ENCODE results near the gene STIL. TPM values are rescaled to one million over a fixed set of nuclear protein-coding genes. Genes with fewer than 3 reads are reported as not detected.
"Not testable (repeated sequence)": the region's sequence is repeated elsewhere in the genome, so short reads cannot be mapped to it uniquely, and the experiment has no call there.

Gene STIL
- polyA plus RNA-seq, 6 donors from 2014 or later: 0.12 to 1.2 (median 0.85) TPM; not detected in 1

DNA sequence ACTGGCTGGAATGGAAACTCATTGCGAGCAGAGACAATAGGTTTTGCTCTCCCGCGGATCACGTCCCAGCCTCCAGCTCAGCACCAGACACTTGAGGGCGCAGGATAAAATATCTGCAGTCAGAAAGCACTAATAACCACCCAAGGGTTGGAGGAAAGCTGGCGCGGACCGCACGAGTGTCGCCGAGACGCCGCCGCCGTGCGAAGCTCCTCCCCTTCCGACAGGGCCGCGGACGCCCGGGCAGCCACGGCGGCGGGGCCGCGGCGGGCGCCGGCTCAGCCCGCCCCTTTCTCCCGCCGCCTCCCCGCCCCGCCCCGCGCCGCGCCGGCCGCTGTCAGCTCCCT is 19.6 kb upstream of the STIL start, which contains the start of gene CMPK1:
Gene CMPK1, plus strand, starts transcription at position 213 of the 344 bp plus-strand sequence. CDS start 156 bp downstream, outside the sequence.
- Mint-ChIP-seq H3K4me1 (peaks cover 20 to 27% (median 21%) of the 10 kb centered on the region in 3 donors), H3K4me3 (peak within 1 kb of the TSS in 4 of 8 donors; percentile 90 to 98 (median 94)), H3K27me3 (no peaks in the 10 kb centered on the region), H3K36me3 (no peaks in the 10 kb centered on the region), H3K9me3 (no peaks in the 10 kb centered on the region), H3K27ac (peak within 1 kb of the TSS in 5 of 6 donors; percentile 54 to 96 (median 91))
- ATAC-seq (ENCODE audit: low read depth in 2 of 2) (peak; percentile 72 to 73), DNase-seq (peak; percentile 71)

DNA sequence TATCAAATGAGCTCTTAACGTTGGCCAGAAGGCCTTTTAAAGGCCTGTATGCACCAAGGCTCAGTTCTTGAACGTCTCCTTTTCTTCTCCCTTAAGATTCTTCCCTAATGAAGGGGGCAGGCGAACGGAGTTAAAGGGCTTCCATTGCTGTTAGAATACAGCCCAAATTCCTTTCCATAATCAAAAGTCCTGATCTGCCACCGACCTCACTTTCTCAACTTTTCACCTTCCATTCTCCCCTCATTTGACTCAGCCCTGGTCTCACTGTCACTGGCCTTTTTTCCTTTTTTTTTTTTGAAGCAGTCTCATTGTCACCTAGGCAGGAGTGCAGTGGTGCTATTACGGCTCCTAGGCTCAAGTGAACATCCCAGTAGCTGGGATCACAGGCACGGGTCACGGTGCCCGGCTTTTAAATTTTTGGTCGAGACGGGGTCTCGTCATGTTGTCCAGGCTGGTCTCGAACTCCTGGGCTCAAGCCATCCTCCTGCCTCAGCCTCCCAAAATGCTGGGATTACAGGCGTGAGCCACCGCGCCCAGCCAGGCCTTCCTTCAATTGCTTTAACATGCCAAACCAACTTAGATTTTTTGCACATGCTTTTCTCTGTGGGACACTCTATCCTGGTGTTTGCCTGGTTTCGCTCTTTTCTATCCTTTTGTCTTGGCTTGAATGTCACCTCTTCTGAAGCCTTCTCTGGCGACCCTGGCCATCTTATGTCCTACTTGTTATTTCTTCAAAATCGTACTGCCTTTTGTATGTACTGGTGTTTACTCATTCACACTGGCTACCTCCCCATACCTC is 19.0 kb upstream of the STIL start:
- no peaks in the 10 kb centered on the region for H3K27me3 Mint-ChIP-seq
- H3K27ac Mint-ChIP-seq: no peak overlapping the region
- ATAC-seq (ENCODE audit: low read depth in 2 of 2): no peak
- DNase-seq: no peak
- H3K4me3 Mint-ChIP-seq: no peak overlapping the region
- peaks cover 14 to 22% (median 20%) of the 10 kb centered on the region in 3 donors for H3K4me1 Mint-ChIP-seq
- no peaks in the 10 kb centered on the region for H3K9me3 Mint-ChIP-seq
- H3K36me3 Mint-ChIP-seq: no peaks in the 10 kb centered on the region

DNA sequence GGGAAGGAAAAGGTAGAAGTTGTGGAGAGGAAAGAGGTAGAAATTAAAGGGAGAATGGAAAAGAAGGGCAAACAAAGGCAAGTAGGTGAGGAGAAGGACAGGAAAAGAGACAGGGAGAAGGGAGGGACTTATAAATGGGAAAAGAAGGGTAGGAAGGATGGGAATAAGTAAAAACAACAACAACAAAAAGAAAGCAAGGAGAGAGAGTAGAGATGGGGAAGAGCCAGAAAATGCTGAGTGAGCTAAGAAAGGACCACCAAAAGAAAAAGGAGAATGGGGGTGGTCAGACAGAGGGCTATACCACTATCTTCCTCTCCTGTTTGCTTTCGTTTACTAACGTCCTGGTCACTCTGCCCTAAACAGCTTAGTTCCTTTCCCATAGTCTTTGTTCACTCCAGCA is 17.9 kb upstream of the STIL start:
- peak overlapping the region in 4 of 8 donors; percentile 25 to 85 (median 40) for H3K4me3 Mint-ChIP-seq
- no peaks in the 10 kb centered on the region for H3K9me3 Mint-ChIP-seq
- H3K27me3 Mint-ChIP-seq: no peaks in the 10 kb centered on the region
- H3K27ac Mint-ChIP-seq: peak overlapping the region in 2 of 6 donors; percentile 60 to 65
- no peaks in the 10 kb centered on the region for H3K36me3 Mint-ChIP-seq
- no peak for ATAC-seq (ENCODE audit: low read depth in 2 of 2)
- DNase-seq: no peak
- peaks cover 12 to 19% (median 17%) of the 10 kb centered on the region in 3 donors for H3K4me1 Mint-ChIP-seq

DNA sequence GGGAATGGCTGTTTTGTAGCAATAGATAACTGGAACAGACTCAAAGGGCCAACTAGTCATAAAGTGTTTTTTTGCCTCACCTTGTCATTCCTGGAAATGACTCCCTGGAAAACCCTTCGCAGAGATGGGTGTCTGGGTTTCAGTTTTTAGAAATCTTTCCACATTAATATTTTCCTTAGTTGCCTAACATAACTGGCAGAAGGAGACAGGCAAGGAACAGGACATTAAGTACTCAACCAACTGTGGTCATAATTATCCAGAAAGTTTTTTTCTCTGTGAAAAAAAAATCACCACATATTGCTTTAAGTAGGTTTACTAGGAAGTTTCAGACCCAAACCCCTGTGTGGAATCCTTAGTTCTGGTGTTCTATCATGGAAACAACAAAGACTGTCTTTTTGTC is 16.3 kb upstream of the STIL start:
- Mint-ChIP-seq H3K9me3 (no peaks in the 10 kb centered on the region), H3K4me1 (peaks cover 12 to 13% (median 13%) of the 10 kb centered on the region in 3 donors), H3K4me3 (peak overlapping the region in 1 of 8 donors; percentile 58), H3K27me3 (no peaks in the 10 kb centered on the region), H3K36me3 (no peaks in the 10 kb centered on the region), H3K27ac (no peak overlapping the region)
- no peak for ATAC-seq (ENCODE audit: low read depth in 2 of 2)
- DNase-seq: no peak

DNA sequence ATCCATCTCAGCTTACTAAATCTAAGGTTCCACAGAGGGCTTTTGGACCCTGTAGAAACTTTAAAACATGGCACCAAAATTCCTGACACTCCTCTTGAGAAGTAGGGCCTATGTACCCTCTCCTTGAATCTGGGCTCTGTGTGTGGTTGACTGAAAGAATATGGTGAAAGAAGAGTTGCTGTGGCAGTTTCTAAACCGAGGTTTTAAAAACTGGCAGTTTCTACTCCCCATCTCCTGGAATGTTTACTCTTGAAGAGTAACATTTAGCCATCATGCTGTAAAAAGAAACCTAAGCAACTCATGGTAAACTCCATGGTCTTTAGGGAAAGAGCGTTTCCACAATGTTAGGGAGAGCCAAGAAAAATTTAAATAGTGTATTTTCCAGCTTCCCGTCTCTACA is 15.0 kb upstream of the STIL start:
- Mint-ChIP-seq H3K9me3 (no peaks in the 10 kb centered on the region), H3K27me3 (no peaks in the 10 kb centered on the region), H3K4me3 (peak overlapping the region in 1 of 8 donors; percentile 15), H3K36me3 (no peaks in the 10 kb centered on the region), H3K27ac (no peak overlapping the region), H3K4me1 (peaks cover 3 to 6% (median 4%) of the 10 kb centered on the region in 3 donors)
- DNase-seq (no peak), ATAC-seq (ENCODE audit: low read depth in 2 of 2) (no peak)

DNA sequence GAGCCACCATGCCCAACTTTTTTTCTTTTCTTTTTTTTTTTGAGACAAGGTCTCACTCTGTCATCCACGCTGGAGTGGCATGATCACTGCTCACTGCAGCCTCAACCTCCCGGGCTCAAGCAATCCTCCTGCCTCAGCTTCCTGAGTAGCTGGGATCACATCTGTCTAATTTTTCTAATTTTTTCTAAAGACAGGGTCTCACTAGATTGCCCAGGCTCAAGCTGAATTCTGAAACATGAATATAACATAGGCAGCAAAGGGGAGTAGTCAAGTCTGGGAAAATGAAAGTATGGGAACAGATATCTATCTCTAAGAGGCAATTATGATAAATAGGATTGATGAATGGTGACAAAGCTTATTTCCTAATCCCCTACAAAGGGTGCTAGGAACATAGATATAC is 12.3 kb upstream of the STIL start:
- Mint-ChIP-seq H3K27ac (peak overlapping the region in 2 of 6 donors; percentile 5 to 38), H3K4me3 (no peak overlapping the region), H3K9me3 (no peaks in the 10 kb centered on the region), H3K4me1 (no peaks in the 10 kb centered on the region), H3K27me3 (no peaks in the 10 kb centered on the region), H3K36me3 (no peaks in the 10 kb centered on the region)
- ATAC-seq (ENCODE audit: low read depth in 2 of 2) (no peak), DNase-seq (no peak)

DNA sequence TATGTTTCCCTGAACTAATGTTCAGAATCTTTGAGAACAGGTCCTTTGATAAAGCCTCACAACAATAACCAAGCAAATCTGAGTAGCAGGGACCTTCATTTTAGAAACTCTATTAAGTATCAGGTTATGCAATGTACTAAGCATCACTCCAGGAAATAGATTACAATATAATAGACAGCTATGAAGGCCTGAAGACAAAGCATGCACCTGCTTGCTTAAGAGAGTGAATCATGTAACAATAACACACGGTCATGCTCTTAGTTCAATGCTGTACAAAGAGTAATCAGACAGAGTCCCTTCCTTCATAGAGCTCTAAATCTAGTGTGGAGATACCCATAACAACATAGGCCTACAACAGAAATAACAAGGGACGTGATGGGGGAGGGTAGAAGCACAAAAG is 11.6 kb upstream of the STIL start:
- Mint-ChIP-seq H3K36me3 (no peaks in the 10 kb centered on the region), H3K4me1 (no peaks in the 10 kb centered on the region), H3K27me3 (no peaks in the 10 kb centered on the region), H3K27ac (no peak overlapping the region), H3K4me3 (no peak overlapping the region), H3K9me3 (no peaks in the 10 kb centered on the region)
- ATAC-seq (ENCODE audit: low read depth in 2 of 2): no peak
- DNase-seq: no peak

DNA sequence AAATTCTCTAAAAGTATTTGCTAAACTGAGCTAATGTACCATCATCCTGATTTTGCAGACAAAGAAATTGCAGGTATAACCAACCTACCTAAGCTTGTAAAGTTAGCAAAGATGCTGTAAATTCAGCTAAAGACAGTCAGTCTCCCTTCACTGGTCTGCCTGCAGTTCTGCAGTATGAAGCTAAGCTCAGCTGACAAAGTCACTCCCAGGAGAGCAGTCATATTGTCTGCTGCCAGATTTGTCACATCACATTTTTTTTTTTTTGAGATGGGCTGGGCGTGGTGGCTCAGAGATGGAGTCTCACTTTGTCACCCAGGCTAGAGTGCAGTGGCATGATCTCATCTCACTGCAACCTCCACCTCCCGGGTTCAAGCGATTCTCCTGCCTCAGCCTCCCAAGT is 10.7 kb upstream of the STIL start:
- H3K27me3 Mint-ChIP-seq: no peaks in the 10 kb centered on the region
- DNase-seq (no peak), ATAC-seq (ENCODE audit: low read depth in 2 of 2) (no peak)
- H3K36me3 Mint-ChIP-seq: no peaks in the 10 kb centered on the region
- no peak overlapping the region for H3K4me3 Mint-ChIP-seq
- no peak overlapping the region for H3K27ac Mint-ChIP-seq
- H3K9me3 Mint-ChIP-seq: no peaks in the 10 kb centered on the region
- H3K4me1 Mint-ChIP-seq: no peaks in the 10 kb centered on the region

DNA sequence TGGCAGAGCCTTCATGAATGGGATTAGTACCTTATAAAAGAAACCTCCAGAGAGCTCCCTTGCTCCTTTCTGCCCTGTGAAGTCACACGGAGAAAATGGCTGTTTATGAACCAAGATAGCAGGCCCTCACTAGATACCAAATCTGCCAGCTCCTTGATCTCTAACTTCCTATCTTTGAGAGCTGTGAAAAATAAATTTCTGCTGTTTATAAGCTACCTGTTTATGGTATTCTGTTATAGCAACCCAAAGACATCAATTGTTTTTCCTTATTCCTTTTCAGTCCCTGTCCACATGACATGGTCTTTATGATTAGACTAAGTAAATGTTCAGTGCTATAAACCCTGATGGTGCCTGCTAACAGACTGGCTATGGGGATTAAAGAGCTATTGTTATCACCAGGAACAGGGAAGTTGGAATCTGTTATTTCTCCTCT is 9.7 kb upstream of the STIL start:
- no peaks in the 10 kb centered on the region for H3K27me3 Mint-ChIP-seq
- H3K27ac Mint-ChIP-seq: no peak overlapping the region
- H3K4me1 Mint-ChIP-seq: no peaks in the 10 kb centered on the region
- DNase-seq (no peak), ATAC-seq (ENCODE audit: low read depth in 2 of 2) (no peak)
- no peaks in the 10 kb centered on the region for H3K36me3 Mint-ChIP-seq
- H3K9me3 Mint-ChIP-seq: no peaks in the 10 kb centered on the region
- H3K4me3 Mint-ChIP-seq: no peak overlapping the region

DNA sequence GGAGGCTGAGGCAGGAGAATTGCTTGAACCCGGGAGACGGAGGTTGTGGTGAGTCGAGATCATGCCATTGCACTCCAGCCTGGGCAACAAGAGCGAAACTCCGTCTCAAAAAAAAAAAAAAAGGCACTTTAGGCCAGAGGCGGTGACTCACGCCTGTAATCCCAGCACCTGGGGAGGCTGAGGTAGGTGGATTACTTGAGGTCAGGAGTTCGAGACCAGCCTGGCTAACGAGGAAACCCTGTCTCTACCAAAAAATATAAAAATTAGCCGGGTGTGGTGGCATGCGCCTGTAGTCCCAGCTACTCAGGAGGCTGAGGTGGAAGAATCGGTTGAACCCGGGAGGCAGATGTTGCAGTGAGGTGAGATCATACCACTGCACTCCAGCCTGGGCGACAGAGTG is 6.0 kb upstream of the STIL start:
- not testable (repeated sequence) for ATAC-seq (ENCODE audit: low read depth in 2 of 2); DNase-seq; H3K9me3 Mint-ChIP-seq; H3K27ac Mint-ChIP-seq; H3K36me3 Mint-ChIP-seq; H3K27me3 Mint-ChIP-seq; H3K4me3 Mint-ChIP-seq; H3K4me1 Mint-ChIP-seq

DNA sequence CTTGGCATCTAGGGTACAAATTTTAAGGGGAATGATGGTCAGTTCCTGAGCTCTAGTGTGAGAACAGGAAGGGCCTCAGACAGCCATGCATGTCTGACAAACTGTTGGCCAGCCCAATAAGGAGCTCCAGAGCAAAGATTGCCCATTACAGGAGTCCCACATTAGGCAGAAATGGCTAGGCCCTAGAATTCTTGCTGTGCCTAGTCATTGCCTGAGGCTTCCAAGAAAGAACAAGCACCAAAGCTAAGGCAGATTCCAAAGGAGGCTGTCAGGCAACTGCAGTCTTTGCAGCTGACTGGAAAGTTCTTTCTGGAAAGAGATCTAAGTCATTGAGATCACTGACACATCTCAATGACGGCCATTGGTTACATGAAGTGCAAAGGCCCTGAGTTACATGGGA is 3.9 kb upstream of the STIL start:
- H3K27ac Mint-ChIP-seq: no peak overlapping the region
- H3K36me3 Mint-ChIP-seq: no peaks in the 10 kb centered on the region
- ATAC-seq (ENCODE audit: low read depth in 2 of 2): no peak
- H3K4me1 Mint-ChIP-seq: peaks cover 8 to 17% (median 10%) of the 10 kb centered on the region in 3 donors
- H3K4me3 Mint-ChIP-seq: peak overlapping the region in 1 of 8 donors; percentile 38
- H3K9me3 Mint-ChIP-seq: no peaks in the 10 kb centered on the region
- no peaks in the 10 kb centered on the region for H3K27me3 Mint-ChIP-seq
- no peak for DNase-seq

DNA sequence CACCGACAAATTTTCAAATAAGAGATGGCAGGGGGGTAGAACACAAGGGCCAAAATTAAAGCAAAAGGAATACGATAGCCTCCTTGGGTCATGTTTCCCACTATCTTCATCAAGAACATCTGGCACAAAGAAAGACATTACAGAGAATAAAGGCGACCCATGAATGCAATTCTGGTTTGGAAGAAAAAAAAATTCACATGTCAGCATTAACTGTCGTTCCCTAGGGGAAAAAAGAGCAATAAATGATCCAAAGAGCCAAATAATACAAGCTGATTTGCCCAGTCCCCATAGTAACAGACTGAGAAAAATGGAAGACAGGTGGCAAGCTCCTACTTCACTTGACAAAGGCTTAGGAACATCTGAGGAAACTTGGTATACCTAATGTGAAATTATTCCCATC is 4.5 kb downstream of the STIL start:
- Mint-ChIP-seq H3K4me1 (peaks cover 8 to 12% (median 10%) of the 10 kb centered on the region in 3 donors), H3K27me3 (no peaks in the 10 kb centered on the region), H3K4me3 (peak overlapping the region in 1 of 8 donors; percentile 7), H3K36me3 (no peaks in the 10 kb centered on the region), H3K9me3 (no peaks in the 10 kb centered on the region), H3K27ac (no peak overlapping the region)
- no peak for ATAC-seq (ENCODE audit: low read depth in 2 of 2)
- DNase-seq: no peak

DNA sequence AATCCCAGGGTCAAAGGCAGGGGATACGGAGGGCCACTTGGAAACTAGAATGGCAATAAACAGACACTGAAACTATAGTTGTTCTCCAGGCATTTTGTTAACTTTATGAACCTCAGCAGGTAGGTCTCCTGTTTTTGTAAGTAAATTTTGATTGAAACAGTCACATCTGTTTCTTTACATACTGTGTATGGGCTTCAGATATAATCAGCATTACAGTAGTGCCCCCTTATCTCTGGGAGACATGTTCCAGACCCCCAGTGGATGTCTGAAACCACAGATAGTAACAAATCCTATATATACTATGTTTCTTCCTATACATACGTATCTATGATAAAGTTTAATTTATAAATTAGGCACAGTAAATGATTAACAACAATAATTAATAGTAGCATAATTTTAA is 11.5 kb downstream of the STIL start:
- DNase-seq: no peak
- Mint-ChIP-seq H3K27ac (no peak overlapping the region), H3K4me1 (no peaks in the 10 kb centered on the region), H3K4me3 (no peak overlapping the region), H3K27me3 (no peaks in the 10 kb centered on the region), H3K36me3 (peaks cover 11 to 16% of the 10 kb centered on the region in 2 donors), H3K9me3 (no peaks in the 10 kb centered on the region)
- no peak for ATAC-seq (ENCODE audit: low read depth in 2 of 2)

DNA sequence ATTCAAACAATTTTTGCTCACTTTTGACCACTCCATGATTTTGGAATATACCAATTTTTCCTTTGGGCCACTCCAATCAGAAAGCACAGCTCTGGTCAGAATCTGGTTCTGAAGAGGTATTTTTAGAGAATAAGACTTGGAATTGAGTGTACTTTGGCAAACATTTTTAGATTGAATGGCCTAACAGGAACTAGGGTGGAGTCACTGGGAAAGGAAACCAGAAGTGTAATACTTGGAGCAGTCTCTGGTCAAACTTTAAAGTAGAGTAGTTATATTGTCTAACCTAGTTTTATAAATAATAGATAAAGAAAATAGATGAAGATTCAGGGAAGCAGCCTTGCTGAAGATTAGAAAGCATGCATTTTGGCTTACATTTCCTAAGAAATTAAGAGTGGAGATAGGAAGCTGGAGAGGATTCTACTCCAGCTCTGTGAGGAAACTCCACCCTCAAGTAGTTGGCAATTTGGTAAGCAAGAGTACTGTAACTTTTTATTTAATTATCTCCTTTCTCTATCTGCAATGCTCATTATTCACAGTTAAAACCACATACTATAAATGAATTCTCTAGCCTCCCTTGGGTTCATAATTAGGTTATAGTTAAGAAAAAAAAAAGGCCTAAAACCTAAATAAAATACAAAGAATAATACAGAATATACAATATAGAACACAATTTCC is 15.8 kb downstream of the STIL start:
- H3K27me3 Mint-ChIP-seq: no peaks in the 10 kb centered on the region
- no peaks in the 10 kb centered on the region for H3K9me3 Mint-ChIP-seq
- no peak for DNase-seq
- H3K4me3 Mint-ChIP-seq: no peak overlapping the region
- peaks cover 11 to 16% of the 10 kb centered on the region in 2 donors for H3K36me3 Mint-ChIP-seq
- H3K4me1 Mint-ChIP-seq: no peaks in the 10 kb centered on the region
- ATAC-seq (ENCODE audit: low read depth in 2 of 2): no peak
- no peak overlapping the region for H3K27ac Mint-ChIP-seq
